H9 (cell line): ENCODE data around the gene RLN3. TPM values are rescaled to one million over a fixed set of nuclear protein-coding genes. Genes with fewer than 3 reads are reported as not detected.

Experiments
- DNase-seq: peaks from one replicate; pipeline ENCODE4 v3.0.0-alpha.2; 2017
- H2AFZ ChIP-seq: one replicate; pipeline ENCODE4 v1.6.1; 2013; ENCODE audit warnings: mild to moderate bottlenecking, low read length, control low read depth, moderate library complexity
- H2AK5ac ChIP-seq: 2 replicates; pipeline ENCODE4 v1.6.1; 2013; ENCODE audit warnings: low read length, control low read depth, mixed read lengths; ENCODE audit not compliant: insufficient read length
- H2BK120ac ChIP-seq: one replicate; pipeline ENCODE4 v1.6.1; 2013; ENCODE audit warnings: low read depth, mild to moderate bottlenecking, low read length, control low read depth, inconsistent platforms; ENCODE audit not compliant: poor library complexity, severe bottlenecking
- H2BK12ac ChIP-seq: 2 replicates; pipeline ENCODE4 v1.6.1; 2013; ENCODE audit warnings: low read length, control low read depth, mixed read lengths, low read depth; ENCODE audit not compliant: insufficient read length
- H2BK15ac ChIP-seq: 2 replicates; pipeline ENCODE4 v1.6.1; 2013; ENCODE audit warnings: low read depth, low read length, control low read depth
- H2BK20ac ChIP-seq: one replicate; pipeline ENCODE4 v1.6.1; 2013; ENCODE audit warnings: low read depth, mild to moderate bottlenecking, low read length, control low read depth, inconsistent platforms; ENCODE audit not compliant: poor library complexity, severe bottlenecking
- H2BK5ac ChIP-seq: 2 replicates; pipeline ENCODE4 v1.6.1; 2013; ENCODE audit warnings: low read length, control low read depth, mixed read lengths; ENCODE audit not compliant: insufficient read length
- H3K14ac ChIP-seq: 2 replicates; pipeline ENCODE4 v1.6.1; 2013; ENCODE audit warnings: low read length, control low read depth; ENCODE audit not compliant: insufficient read depth
- H3K18ac ChIP-seq: 2 replicates; pipeline ENCODE4 v1.6.1; 2013; ENCODE audit warnings: low read depth, mild to moderate bottlenecking, mixed read lengths, low read length, control low read depth; ENCODE audit not compliant: insufficient read length
- H3K23ac ChIP-seq: 2 replicates; pipeline ENCODE4 v1.6.1; 2013; ENCODE audit warnings: low read length, control low read depth, mixed read lengths, low read depth; ENCODE audit not compliant: insufficient read length
- H3K23me2 ChIP-seq: 2 replicates; pipeline ENCODE4 v1.6.1; 2013; ENCODE audit warnings: low read depth, mild to moderate bottlenecking, mixed read lengths, low read length, control low read depth; ENCODE audit not compliant: insufficient read length, poor library complexity, severe bottlenecking
- H3K27ac ChIP-seq: 2 replicates; pipeline ENCODE4 v1.5.1; 2013; ENCODE audit warnings: low read length, control low read depth, mixed read lengths, low read depth; ENCODE audit not compliant: insufficient read length
- H3K27me3 ChIP-seq: 2 replicates; pipeline ENCODE4 v1.6.1; 2013; ENCODE audit warnings: low read length, control low read depth, inconsistent platforms; ENCODE audit not compliant: insufficient read depth
- H3K4ac ChIP-seq: 2 replicates; pipeline ENCODE4 v1.6.1; 2013; ENCODE audit warnings: low read depth, mild to moderate bottlenecking, control low read depth, inconsistent platforms, low read length, moderate library complexity
- H3K4me1 ChIP-seq: 2 replicates; pipeline ENCODE4 v1.6.1; 2013; ENCODE audit warnings: low read length, control low read depth, inconsistent platforms; ENCODE audit not compliant: insufficient read depth
- H3K4me2 ChIP-seq: 2 replicates; pipeline ENCODE4 v1.6.1; 2013; ENCODE audit warnings: low read length, control low read depth, mixed read lengths; ENCODE audit not compliant: insufficient read length, insufficient read depth
- H3K56ac ChIP-seq: 2 replicates; pipeline ENCODE4 v1.6.1; 2013; ENCODE audit warnings: low read depth, mild to moderate bottlenecking, mixed read lengths, low read length, control low read depth; ENCODE audit not compliant: insufficient read length
- H3K79me1 ChIP-seq: 2 replicates; pipeline ENCODE4 v1.6.1; 2013; ENCODE audit warnings: low read depth, mild to moderate bottlenecking, moderate library complexity, low read length, control low read depth, inconsistent platforms; ENCODE audit not compliant: insufficient read depth, poor library complexity, severe bottlenecking
- H3K79me2 ChIP-seq: 2 replicates; pipeline ENCODE4 v1.6.1; 2013; ENCODE audit warnings: low read length, control low read depth, inconsistent platforms; ENCODE audit not compliant: insufficient read depth
- H3K9ac ChIP-seq: 2 replicates; pipeline ENCODE4 v1.6.1; 2013; ENCODE audit warnings: low read length, control low read depth, mixed read lengths; ENCODE audit not compliant: insufficient read length; ENCODE audit errors: extremely low read depth
- H3K9me3 ChIP-seq: one replicate; pipeline ENCODE4 v1.6.1; 2013; ENCODE audit warnings: low read depth, low read length, inconsistent platforms; ENCODE audit not compliant: control insufficient read depth
- H3T11ph ChIP-seq: one replicate; pipeline ENCODE4 v1.6.1; 2013; ENCODE audit warnings: mild to moderate bottlenecking, low read length, control low read depth, inconsistent platforms
- H4K20me1 ChIP-seq: one replicate; pipeline ENCODE4 v1.6.1; 2013; ENCODE audit not compliant: control insufficient read depth, insufficient read length, insufficient read depth
- H4K5ac ChIP-seq: 2 replicates; pipeline ENCODE4 v1.6.1; 2013; ENCODE audit warnings: low read depth, mild to moderate bottlenecking, mixed read lengths, low read length, control low read depth; ENCODE audit not compliant: insufficient read length
- H4K8ac ChIP-seq: replicated peaks from 2 replicates; pipeline ENCODE4 v1.6.1; 2013; ENCODE audit warnings: low read length, control low read depth, mixed read lengths, low read depth; ENCODE audit not compliant: insufficient read length
- H4K91ac ChIP-seq: 2 replicates; pipeline ENCODE4 v1.6.1; 2013; ENCODE audit warnings: low read depth, mild to moderate bottlenecking, moderate library complexity, mixed read lengths, low read length, control low read depth; ENCODE audit not compliant: insufficient read length
- H3K27ac Mint-ChIP-seq, 3 experiments: 2 replicates in 2 of 3; 3 replicates in 1 of 3; pipeline ENCODE4 v1.8.0; 2020 to 2021; ENCODE audit warnings: mixed read lengths in 3 of 3, mild to moderate bottlenecking in 1 of 3, moderate library complexity in 1 of 3
- H3K27me3 Mint-ChIP-seq: 2 replicates; pipeline ENCODE4 v1.8.0; 2021; ENCODE audit warnings: low read depth, mild to moderate bottlenecking, moderate library complexity, mixed read lengths
- H3K36me3 Mint-ChIP-seq, 3 experiments: 2 replicates in 2 of 3; 3 replicates in 1 of 3; pipeline ENCODE4 v1.8.0; 2020 to 2021; ENCODE audit warnings: low read depth in 3 of 3, mixed read lengths in 3 of 3; ENCODE audit not compliant: insufficient read depth in 1 of 3
- H3K4me1 Mint-ChIP-seq, 2 experiments: 2 replicates each; pipeline ENCODE4 v1.8.0; 2020; ENCODE audit warnings: mixed read lengths in 2 of 2
- H3K4me3 Mint-ChIP-seq, 2 experiments: 2 replicates in 1 of 2; 3 replicates in 1 of 2; pipeline ENCODE4 v1.8.0; 2020 to 2021; ENCODE audit warnings: mild to moderate bottlenecking in 2 of 2, mixed read lengths in 2 of 2, moderate library complexity in 1 of 2
- H3K9me3 Mint-ChIP-seq, 2 experiments: 2 replicates in 1 of 2; 3 replicates in 1 of 2; pipeline ENCODE4 v1.8.0; 2020; ENCODE audit warnings: mild to moderate bottlenecking in 2 of 2, mixed read lengths in 2 of 2, moderate library complexity in 1 of 2
- CTCF ChIP-seq: fragments of 200-600 bp; sonication (generic); conservative IDR thresholded peaks from 3 replicates; pipeline ENCODE4 v1.8.0; 2021; ENCODE audit warnings: antibody characterized with exemption, mild to moderate bottlenecking
- WGBS: extraction: QIAGEN DNeasy Blood & Tissue Kit; methylation state at CpG from one replicate; pipeline ENCODE4 v1.1.7; 2013; ENCODE audit warnings: missing lambda C conversion rate, low lambda C conversion rate, mixed read lengths; ENCODE audit not compliant: insufficient read length; ENCODE audit errors: extremely low coverage; 5-methylcytosine and 5-hydroxymethylcytosine counted together
- total RNA-seq: library from RNA; stranded (reverse); gene quantifications from 2 replicates; pipeline ENCODE4 v1.2.1, GENCODE V29; 2021

RLN3 gene
- total RNA-seq, 1 experiment from 2014 or later: not detected

GRCh38 chr19:14033946-14034345 lies 6.0 kb downstream of the RLN3 start:
- no peaks in the 10 kb centered on the region for H3K79me1 ChIP-seq
- no peaks in the 10 kb centered on the region for H3K79me2 ChIP-seq
- H2AFZ ChIP-seq: no peak overlapping the region
- H3K27ac ChIP-seq: no peak overlapping the region
- no peak overlapping the region for H3K9ac ChIP-seq
- WGBS: no CpG with 5 or more reads among the region's 2 CpGs
- no peak overlapping the region for H3K18ac ChIP-seq
- H3K4me1 Mint-ChIP-seq: peaks cover 4 to 8% of the 10 kb centered on the region in 2 experiments; a peak in 3 of 4 replicates
- no peak overlapping the region for H2BK120ac ChIP-seq
- H3K4ac ChIP-seq: no peak overlapping the region
- H3K27ac Mint-ChIP-seq: no peak overlapping the region
- H2BK5ac ChIP-seq: no peak overlapping the region
- no peaks in the 10 kb centered on the region for H3K9me3 ChIP-seq
- no peak overlapping the region for H4K8ac ChIP-seq
- no peak overlapping the region for H3K23ac ChIP-seq
- H3K23me2 ChIP-seq: peaks cover 13% of the 10 kb centered on the region
- no peaks in the 10 kb centered on the region for H3K9me3 Mint-ChIP-seq
- no peaks in the 10 kb centered on the region for H3K4me1 ChIP-seq
- peaks cover 21% of the 10 kb centered on the region for H3K27me3 Mint-ChIP-seq
- H3K4me2 ChIP-seq: no peak overlapping the region
- H3K56ac ChIP-seq: no peak overlapping the region
- no peaks in the 10 kb centered on the region for H4K20me1 ChIP-seq
- H2BK20ac ChIP-seq: no peak overlapping the region
- H4K91ac ChIP-seq: no peak overlapping the region
- no peak for TF ChIP-seq CTCF
- H3K4me3 Mint-ChIP-seq: no peak overlapping the region
- H4K5ac ChIP-seq: no peak overlapping the region
- no peak overlapping the region for H2BK12ac ChIP-seq
- H3T11ph ChIP-seq: no peak overlapping the region
- no peaks in the 10 kb centered on the region for H3K27me3 ChIP-seq
- H3K14ac ChIP-seq: no peak overlapping the region
- H2BK15ac ChIP-seq: no peak overlapping the region
- H3K36me3 Mint-ChIP-seq: no peaks in the 10 kb centered on the region; a peak in 1 of 7 replicates
- no peak for DNase-seq
- no peak overlapping the region for H2AK5ac ChIP-seq
